Stimulated activated CD4-positive, alpha-beta T cell treated with anti-CD3 and anti-CD28 coated beads, Interleukin-15, amount 100 ng/mL, for 48 hours (primary cell): ENCODE measurements around the gene RIN1.
"Not testable (repeated sequence)": the region's sequence is repeated elsewhere in the genome, so short reads cannot be mapped to it uniquely, and the experiment has no call there.

Experiments used
- DNase-seq, 2 donors: peaks; one replicate each; pipeline ENCODE4 v3.0.0-alpha.2; 2020; ENCODE audit warnings: low read depth in 2 of 2

Gene RIN1

GRCh38 chr11:66334605-66335442, 1.4 kb downstream of the RIN1 start:
- no peak for DNase-seq

- DNase-seq: no peak
These were observed 2.2 kb downstream of the RIN1 start for GRCh38 chr11:66333896-66334604.

GRCh38 chr11:66333220-66333877, 2.9 kb downstream of the RIN1 start:
- no peak for DNase-seq

- no peak for DNase-seq
These were observed 3.6 kb downstream of the RIN1 start for GRCh38 chr11:66332371-66333219.

GRCh38 chr11:66331542-66332370, 4.5 kb downstream of the RIN1 start:
- DNase-seq: no peak

GRCh38 chr11:66330931-66331330, 5.3 kb downstream of the RIN1 start:
- no peak for DNase-seq

GRCh38 chr11:66329165-66329673, 7.0 kb downstream of the RIN1 start:
- DNase-seq: no peak

- DNase-seq: peak; percentile 73 to 79
These were observed 7.7 kb downstream of the RIN1 start for GRCh38 chr11:66328302-66329144.

GRCh38 chr11:66328031-66328301, 8.3 kb downstream of the RIN1 start:
- DNase-seq: no peak

- no peak for DNase-seq
These were observed 8.8 kb downstream of the RIN1 start for GRCh38 chr11:66327171-66328030.

GRCh38 chr11:66326261-66327111, 9.7 kb downstream of the RIN1 start:
- no peak for DNase-seq

- DNase-seq: no peak
These were observed 11.0 kb downstream of the RIN1 start for GRCh38 chr11:66325263-66325671.

- no peak for DNase-seq
These were observed 11.6 kb downstream of the RIN1 start for GRCh38 chr11:66324664-66325063.

GRCh38 chr11:66323684-66324083, 12.6 kb downstream of the RIN1 start:
- DNase-seq: no peak

GRCh38 chr11:66322732-66323427, 13.4 kb downstream of the RIN1 start:
- DNase-seq: no peak

- no peak for DNase-seq
These were observed 14.6 kb downstream of the RIN1 start for GRCh38 chr11:66321606-66322005.

GRCh38 chr11:66320748-66321147, 15.5 kb downstream of the RIN1 start:
- not testable (repeated sequence) for DNase-seq
